LHCN-M2 (cell line): Measurements from ENCODE around the gene FAM98B. TPM values are rescaled to one million over a fixed set of nuclear protein-coding genes. Genes with fewer than 3 reads are reported as not detected.
A peak's percentile ranks its signal among the peaks of the same experiment; 100 is the strongest.

ENCODE experiments used
- DNase-seq: peaks from one replicate; pipeline ENCODE4 v3.0.0-alpha.2; 2012; ENCODE audit warnings: low read depth
- total RNA-seq: library from RNA; depleted of rRNA; stranded (reverse); fragments of >200 nt; gene quantifications from 2 replicates; pipeline ENCODE4 v1.2.3, GENCODE V29; 2014

The FAM98B gene
- total RNA-seq, 1 experiment from 2014 or later, result 19.5 TPM

DNA sequence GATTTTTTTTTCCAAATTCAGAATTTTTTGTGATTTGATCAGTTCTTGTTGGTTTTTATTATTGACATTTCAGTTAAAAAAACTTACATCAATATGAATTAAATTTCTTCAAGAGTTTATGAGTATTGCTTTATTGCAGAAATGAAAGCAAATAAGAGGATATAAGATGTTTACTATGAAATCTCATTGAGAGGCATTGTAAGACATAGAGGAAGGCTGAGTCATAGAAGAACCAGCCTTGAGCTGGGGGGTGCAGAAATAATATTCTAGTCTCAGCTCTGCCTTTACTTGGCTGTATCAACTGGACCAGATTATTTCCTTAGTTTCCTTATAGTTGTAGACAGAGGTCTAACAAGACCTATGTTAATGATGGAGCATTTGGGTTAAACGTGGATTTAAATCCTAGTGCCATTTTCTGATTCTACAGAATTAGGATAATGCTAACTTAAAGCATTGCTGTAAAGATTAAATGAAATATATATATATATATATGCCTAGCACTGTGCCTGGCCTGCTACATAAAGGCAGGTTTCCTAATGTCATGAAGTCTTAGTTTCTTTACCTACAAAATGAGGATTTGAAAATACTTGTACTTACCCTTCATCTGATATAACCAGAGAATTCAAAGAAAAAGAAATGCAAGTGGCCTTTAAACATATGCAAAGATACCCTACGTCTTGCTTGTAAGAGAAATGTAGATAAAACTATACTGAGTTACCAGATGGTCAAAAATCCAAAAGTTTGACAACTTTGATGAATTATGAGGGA, 7.3 kb downstream of the FAM98B start:
- peak; percentile 4 for DNase-seq

DNA sequence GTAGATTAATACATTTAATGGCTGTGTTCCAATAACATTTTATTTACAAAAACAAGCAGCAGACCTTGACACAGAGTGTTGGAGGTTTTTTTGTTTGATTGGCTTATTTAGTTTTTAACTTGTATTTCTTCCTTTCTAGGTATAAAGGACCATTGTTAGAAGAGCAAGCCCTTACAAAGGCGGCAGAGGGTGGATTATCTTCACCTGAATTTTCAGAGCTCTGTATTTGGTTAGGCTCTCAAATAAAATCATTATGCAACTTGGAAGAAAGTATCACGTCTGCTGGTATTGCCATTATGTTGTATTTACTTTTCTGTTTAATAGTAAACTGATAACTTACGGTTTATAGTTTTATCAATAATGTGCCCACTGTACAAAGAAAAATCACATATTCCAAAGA, 10.0 kb downstream of the FAM98B start:
- DNase-seq, result no peak

GRCh38 chr15:38464675-38465074, 10.7 kb downstream of the FAM98B start:
- no peak for DNase-seq

GRCh38 chr15:38470816-38471215, 16.9 kb downstream of the FAM98B start:
- no peak for DNase-seq

- no peak for DNase-seq
Observed at GRCh38 chr15:38471974-38472373, 18.0 kb downstream of the FAM98B start.

GRCh38 chr15:38474155-38474757, 20.3 kb downstream of the FAM98B start:
- peak; percentile 54 for DNase-seq

GRCh38 chr15:38475361-38475760, 21.4 kb downstream of the FAM98B start:
- no peak for DNase-seq

GRCh38 chr15:38476120-38476519, 22.2 kb downstream of the FAM98B start:
- DNase-seq, result no peak

DNA sequence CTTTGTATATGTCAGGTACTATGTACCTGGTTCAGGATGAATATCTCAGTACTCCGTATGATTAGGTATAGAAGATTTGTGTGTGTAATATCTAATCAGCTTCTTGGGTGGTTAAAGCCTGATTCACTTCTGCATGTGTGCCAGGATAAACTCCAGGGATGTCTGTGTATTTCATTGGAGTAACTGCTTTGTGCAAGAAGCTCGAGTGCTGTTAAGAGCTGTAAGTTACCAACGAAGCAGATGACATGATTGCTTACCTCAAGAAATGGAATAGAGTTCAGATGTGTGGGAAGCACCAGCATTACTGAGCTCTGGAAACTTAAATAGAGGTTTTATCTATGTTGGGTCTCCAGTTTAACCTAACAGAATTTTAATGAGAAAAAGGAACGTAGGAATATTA, 23.7 kb downstream of the FAM98B start:
- no peak for DNase-seq

- no peak for DNase-seq
Observed at GRCh38 chr15:38479266-38479665, 25.3 kb downstream of the FAM98B start.

DNA sequence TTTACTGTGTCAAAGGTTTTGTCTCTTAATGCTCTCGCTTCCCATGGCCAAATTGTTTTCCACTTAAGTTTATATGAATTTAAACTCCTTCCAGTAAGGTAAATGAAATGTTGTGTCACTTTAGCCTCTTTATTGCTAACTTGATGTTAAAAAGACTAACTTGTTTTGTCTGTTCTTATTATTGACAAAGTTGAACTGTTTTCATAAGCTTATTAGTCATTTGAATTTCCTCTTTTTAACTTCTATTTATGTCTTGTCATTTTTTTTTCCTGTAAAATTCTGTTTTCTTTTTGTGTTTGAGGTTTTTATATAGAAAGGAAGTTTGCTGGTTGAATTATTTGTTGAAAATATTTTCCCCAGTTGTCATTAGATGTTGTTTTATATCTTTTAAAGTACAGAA, 25.8 kb downstream of the FAM98B start:
- DNase-seq, result no peak

DNA sequence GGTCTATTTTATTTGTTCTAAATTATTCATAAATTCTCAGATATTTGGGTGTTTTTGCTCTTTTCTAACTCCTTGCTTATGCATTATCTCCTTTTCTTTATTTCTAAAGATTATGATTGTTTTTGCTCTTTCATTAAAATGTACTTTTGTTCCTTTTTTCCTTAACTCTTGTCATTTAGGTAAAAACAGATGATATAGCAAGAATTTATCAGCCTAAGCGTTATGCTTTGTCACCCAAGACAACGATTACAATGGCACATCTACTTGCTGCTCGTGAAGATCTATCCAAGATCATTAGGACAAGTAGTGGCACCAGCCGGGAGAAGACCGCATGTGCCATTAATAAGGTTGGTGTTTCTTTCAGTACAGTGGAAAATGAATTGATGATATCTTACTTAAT, 27.2 kb downstream of the FAM98B start:
- no peak for DNase-seq

- no peak for DNase-seq
Observed at GRCh38 chr15:38481761-38482160, 27.8 kb downstream of the FAM98B start.

- no peak for DNase-seq
Observed at GRCh38 chr15:38482572-38482971, 28.6 kb downstream of the FAM98B start.

DNA sequence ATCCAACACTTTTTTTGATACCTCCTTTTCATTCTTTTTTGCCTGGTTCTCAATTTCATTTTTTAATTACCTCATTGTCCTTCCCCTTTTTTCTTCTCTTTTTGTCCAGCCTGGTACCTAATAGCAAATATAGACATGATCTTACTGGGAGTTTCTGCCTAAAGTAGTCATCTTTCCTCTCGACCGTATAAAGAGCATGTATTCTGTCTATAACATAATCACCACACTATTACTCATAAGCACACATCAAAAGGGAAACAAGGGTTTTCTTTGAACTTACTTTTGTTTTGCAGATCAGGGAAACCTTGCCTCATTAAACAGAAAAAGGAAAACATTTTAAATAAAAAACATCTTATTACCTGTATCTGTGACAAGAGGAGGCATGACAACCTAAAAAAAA, 33.0 kb downstream of the FAM98B start:
- no peak for DNase-seq

- DNase-seq, result no peak
Observed at GRCh38 chr15:38487378-38487777, 33.5 kb downstream of the FAM98B start.

DNA sequence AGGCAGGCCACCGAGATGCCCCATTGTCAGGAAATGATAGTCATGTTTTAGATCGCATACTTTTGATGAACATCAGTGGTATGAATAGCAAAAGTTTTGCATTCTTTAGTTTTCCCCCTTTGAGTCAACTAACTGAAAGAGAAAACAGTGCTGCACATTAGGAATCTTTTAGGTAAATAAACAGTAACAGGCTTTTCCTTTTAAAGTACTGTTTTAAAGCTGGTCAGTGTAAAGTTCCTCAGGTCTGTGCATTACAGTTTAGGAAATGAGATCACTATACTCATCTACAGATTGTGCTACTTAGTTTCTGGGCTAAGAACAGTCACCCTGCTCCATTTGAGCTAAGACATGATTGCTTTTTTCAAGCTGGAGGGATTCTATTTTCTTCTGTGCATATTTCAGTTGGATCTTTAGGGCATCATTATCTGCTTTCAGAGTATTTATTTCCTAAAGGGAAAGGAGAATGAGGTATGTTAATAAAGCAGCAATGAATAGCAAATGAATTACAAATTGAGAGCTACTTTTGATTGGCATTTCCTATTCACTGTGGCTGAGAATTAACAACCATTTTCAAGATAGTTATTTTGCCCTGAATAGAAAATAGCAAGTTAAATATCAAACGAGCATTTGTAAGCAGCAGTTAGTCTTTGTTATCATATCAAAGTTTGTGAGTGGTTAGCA, 36.5 kb downstream of the FAM98B start:
- no peak for DNase-seq

DNA sequence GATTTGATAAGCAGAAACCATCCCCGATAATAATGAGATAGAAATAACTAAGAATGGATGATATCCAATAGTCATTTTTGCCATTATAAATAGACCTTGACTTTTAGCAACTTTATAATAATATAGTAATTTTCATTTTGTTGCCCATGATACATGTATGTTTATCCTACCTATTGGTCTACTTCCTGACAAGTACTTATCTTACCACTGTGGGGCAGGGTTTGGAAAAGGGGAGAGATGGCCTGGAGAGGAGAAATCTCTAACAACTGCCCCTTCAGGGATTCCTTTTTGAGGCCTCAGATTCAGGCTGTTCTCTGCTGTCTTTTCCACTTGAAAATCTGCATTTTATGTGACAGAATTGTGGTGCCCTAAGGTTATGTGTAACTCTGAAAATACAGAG, 42.2 kb downstream of the FAM98B start:
- no peak for DNase-seq

- no peak for DNase-seq
Observed at GRCh38 chr15:38499651-38500050, 45.7 kb downstream of the FAM98B start.

DNA sequence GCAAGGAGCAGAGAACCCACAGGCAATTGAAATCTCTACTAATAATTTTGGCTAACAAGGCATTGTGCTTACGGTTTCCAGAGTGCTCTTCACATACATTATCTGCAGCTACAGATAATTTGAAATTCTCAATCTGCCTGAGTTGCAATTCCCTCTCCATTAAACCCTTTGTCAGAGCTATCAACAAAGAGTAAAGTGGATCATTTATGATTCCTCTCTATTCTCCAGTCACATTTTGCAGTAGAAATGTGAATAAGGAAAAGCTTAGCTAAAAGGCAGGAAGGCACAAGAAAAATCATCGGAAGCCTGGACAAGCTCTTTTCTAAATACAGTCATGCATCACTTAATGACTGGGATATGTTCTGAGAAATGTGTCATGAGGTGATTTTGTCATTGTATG, 49.6 kb downstream of the FAM98B start:
- DNase-seq, result no peak

- peak; percentile 22 for DNase-seq
Observed at GRCh38 chr15:38504680-38505467, 50.9 kb downstream of the FAM98B start.

- DNase-seq, result no peak
Observed at GRCh38 chr15:38506997-38507396, 53.1 kb downstream of the FAM98B start.
